HL-60 (cell line): ENCODE measurements around the gene SLFNL1.

Experiments
- GABPA ChIP-seq: IDR thresholded peaks from 2 replicates; pipeline ENCODE4 v1.6.1; 2012; ENCODE audit warnings: low read depth
- POLR2AphosphoS5 ChIP-seq: IDR thresholded peaks from 2 replicates; pipeline ENCODE4 v1.6.1; 2012; ENCODE audit warnings: low read depth
- REST ChIP-seq: IDR thresholded peaks from 2 replicates; pipeline ENCODE4 v1.6.1; 2012; ENCODE audit warnings: low read depth; ENCODE audit not compliant: insufficient replicate concordance
- SPI1 ChIP-seq: IDR thresholded peaks from 2 replicates; pipeline ENCODE4 v1.6.1; 2012; ENCODE audit warnings: low read depth, mild to moderate bottlenecking, borderline replicate concordance
- TF ChIP-seq, protein P1 (sequence below): IDR thresholded peaks from one replicate; pipeline ENCODE4 v1.5.1; 2011; ENCODE audit warnings: low read length, control low read depth, inconsistent platforms; ENCODE audit not compliant: insufficient read depth

DNA sequence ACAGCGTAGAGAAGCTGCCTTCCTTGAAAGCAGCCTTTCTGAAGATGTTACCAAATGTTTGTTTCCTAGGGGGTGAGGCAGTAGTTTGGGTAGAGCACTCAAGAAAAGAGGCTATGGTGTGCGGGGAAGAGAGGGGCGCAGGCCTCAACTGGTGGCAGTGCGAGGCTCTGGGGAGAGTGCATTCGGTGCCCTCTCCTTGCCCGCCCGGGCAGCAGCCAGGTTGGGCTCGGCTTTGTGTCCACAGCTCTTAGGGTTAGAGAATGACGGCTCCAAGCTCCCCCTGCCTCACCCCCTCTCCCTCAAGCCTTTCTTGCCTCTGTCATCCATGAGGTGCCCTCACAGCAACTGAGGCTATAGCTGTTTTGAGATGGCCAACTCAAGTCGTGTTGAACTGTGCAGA lies 899 bp upstream of the SLFNL1 start:
- TF ChIP-seq, protein P1, sequence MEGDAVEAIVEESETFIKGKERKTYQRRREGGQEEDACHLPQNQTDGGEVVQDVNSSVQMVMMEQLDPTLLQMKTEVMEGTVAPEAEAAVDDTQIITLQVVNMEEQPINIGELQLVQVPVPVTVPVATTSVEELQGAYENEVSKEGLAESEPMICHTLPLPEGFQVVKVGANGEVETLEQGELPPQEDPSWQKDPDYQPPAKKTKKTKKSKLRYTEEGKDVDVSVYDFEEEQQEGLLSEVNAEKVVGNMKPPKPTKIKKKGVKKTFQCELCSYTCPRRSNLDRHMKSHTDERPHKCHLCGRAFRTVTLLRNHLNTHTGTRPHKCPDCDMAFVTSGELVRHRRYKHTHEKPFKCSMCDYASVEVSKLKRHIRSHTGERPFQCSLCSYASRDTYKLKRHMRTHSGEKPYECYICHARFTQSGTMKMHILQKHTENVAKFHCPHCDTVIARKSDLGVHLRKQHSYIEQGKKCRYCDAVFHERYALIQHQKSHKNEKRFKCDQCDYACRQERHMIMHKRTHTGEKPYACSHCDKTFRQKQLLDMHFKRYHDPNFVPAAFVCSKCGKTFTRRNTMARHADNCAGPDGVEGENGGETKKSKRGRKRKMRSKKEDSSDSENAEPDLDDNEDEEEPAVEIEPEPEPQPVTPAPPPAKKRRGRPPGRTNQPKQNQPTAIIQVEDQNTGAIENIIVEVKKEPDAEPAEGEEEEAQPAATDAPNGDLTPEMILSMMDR = no peak
- TF ChIP-seq REST (no peak), SPI1 (no peak), GABPA (no peak), POLR2AphosphoS5 (no peak)
